Measurements from ENCODE around the gene POLG.

- no peak for TF ChIP-seq POLR2A (IDR thresholded peaks at IDR 0.05)
- TF ChIP-seq CTCF (IDR thresholded peaks at IDR 0.05): no peak
These were observed 46.7 kb upstream of the POLG start for GRCh38 chr15:89381331-89381730.

Measured in lower leg skin (tissue), 3 donors.